Tongue (tissue), 2 donors: ENCODE measurements around the gene FGD2. TPM values are rescaled to one million over a fixed set of nuclear protein-coding genes. Genes with fewer than 3 reads are reported as not detected.

ENCODE experiments used
- DNase-seq: peaks from one replicate; pipeline ENCODE4 v3.0.0-alpha.2; 2015
- total RNA-seq: library from RNA; depleted of rRNA; stranded (reverse); fragments of >200 nt; gene quantifications from one replicate; pipeline ENCODE4 v1.2.3, GENCODE V29; 2014

Gene FGD2
- 13.1 TPM for total RNA-seq

GRCh38 chr6:37005061-37005810 lies at the start of gene FGD2:
TSS of gene FGD2 (plus strand) at chr6:37005655. CDS start at chr6:37005818, 163 bp downstream.
- DNase-seq = no peak

GRCh38 chr6:36955671-36956445 lies 49.6 kb upstream of the FGD2 start:
- DNase-seq = no peak

- no peak for DNase-seq
Observed at GRCh38 chr6:36956446-36956820, 49.0 kb upstream of the FGD2 start.

GRCh38 chr6:36957773-36958271 lies 47.6 kb upstream of the FGD2 start:
- DNase-seq = no peak

GRCh38 chr6:36958775-36959554 lies 46.5 kb upstream of the FGD2 start:
- no peak for DNase-seq

- DNase-seq = no peak
Observed at GRCh38 chr6:36959555-36960250, 45.8 kb upstream of the FGD2 start.

- no peak for DNase-seq
Observed at GRCh38 chr6:36961441-36962435, 43.7 kb upstream of the FGD2 start.

- peak; percentile 40 for DNase-seq
Observed at GRCh38 chr6:36962874-36963273, 42.6 kb upstream of the FGD2 start.

GRCh38 chr6:36963451-36964290 lies 41.8 kb upstream of the FGD2 start:
- peak; percentile 51 for DNase-seq

GRCh38 chr6:36964349-36964748 lies 41.1 kb upstream of the FGD2 start:
- DNase-seq = no peak

GRCh38 chr6:36964908-36965307 lies 40.5 kb upstream of the FGD2 start:
- DNase-seq = no peak

- no peak for DNase-seq
Observed at GRCh38 chr6:36967301-36967700, 38.2 kb upstream of the FGD2 start.

GRCh38 chr6:36967757-36968156 lies 37.7 kb upstream of the FGD2 start:
- DNase-seq = no peak

GRCh38 chr6:36968266-36968977 lies 37.0 kb upstream of the FGD2 start:
- no peak for DNase-seq

- no peak for DNase-seq
Observed at GRCh38 chr6:36969240-36969691, 36.2 kb upstream of the FGD2 start.

GRCh38 chr6:36969988-36970891 lies 35.2 kb upstream of the FGD2 start:
- DNase-seq = no peak

- DNase-seq = no peak
Observed at GRCh38 chr6:36970892-36971842, 34.3 kb upstream of the FGD2 start.
